LNCAP (cell line): ENCODE measurements around the gene TMEM200A.

Experiments used
- TF ChIP-seq, protein P1 (sequence below): fragments of 450-650 bp; IDR thresholded peaks from 2 replicates; pipeline ENCODE4 v1.5.1; 2017; ENCODE audit warnings: mild to moderate bottlenecking

The TMEM200A gene

DNA sequence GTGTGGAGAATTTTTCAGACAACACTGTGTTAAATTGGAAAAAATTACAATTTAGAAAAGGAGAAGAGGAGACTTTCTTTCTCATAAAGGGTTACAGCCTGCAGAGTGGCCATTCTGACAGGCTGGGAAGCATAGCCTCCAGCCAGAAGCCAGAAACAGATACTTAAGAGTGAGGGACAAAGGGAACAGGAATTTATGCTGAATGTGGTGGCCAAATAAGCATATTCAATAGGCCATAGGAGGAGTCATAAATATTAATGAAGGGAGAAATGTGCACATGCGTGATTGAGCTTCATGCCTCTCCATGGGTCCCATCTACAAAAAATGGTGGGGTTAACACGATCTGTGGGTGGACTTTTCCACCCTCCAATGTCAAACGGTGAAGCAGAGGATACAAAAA lies 13.4 kb downstream of the TMEM200A start:
- TF ChIP-seq, protein P1, sequence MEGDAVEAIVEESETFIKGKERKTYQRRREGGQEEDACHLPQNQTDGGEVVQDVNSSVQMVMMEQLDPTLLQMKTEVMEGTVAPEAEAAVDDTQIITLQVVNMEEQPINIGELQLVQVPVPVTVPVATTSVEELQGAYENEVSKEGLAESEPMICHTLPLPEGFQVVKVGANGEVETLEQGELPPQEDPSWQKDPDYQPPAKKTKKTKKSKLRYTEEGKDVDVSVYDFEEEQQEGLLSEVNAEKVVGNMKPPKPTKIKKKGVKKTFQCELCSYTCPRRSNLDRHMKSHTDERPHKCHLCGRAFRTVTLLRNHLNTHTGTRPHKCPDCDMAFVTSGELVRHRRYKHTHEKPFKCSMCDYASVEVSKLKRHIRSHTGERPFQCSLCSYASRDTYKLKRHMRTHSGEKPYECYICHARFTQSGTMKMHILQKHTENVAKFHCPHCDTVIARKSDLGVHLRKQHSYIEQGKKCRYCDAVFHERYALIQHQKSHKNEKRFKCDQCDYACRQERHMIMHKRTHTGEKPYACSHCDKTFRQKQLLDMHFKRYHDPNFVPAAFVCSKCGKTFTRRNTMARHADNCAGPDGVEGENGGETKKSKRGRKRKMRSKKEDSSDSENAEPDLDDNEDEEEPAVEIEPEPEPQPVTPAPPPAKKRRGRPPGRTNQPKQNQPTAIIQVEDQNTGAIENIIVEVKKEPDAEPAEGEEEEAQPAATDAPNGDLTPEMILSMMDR, result no peak

DNA sequence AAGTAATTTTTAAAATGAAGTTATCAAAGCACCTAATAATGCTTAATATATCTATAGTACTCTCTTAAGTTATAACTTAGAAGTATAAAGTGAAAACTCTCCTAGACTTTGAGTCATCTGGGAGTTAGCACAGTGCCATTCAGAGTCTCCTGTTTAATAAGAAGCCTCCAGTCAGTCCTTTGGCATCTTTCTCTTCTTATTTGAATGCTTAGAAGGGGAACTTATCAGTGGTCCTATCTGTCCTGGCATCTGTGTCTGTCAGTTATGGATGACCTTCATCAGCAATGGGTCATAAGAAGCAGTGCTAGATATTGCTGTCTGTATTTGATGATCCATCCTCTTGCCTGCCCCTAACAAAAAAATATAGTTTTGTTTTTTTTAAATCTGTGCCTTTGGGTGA lies 15.2 kb downstream of the TMEM200A start:
- TF ChIP-seq, protein P1, result no peak

DNA sequence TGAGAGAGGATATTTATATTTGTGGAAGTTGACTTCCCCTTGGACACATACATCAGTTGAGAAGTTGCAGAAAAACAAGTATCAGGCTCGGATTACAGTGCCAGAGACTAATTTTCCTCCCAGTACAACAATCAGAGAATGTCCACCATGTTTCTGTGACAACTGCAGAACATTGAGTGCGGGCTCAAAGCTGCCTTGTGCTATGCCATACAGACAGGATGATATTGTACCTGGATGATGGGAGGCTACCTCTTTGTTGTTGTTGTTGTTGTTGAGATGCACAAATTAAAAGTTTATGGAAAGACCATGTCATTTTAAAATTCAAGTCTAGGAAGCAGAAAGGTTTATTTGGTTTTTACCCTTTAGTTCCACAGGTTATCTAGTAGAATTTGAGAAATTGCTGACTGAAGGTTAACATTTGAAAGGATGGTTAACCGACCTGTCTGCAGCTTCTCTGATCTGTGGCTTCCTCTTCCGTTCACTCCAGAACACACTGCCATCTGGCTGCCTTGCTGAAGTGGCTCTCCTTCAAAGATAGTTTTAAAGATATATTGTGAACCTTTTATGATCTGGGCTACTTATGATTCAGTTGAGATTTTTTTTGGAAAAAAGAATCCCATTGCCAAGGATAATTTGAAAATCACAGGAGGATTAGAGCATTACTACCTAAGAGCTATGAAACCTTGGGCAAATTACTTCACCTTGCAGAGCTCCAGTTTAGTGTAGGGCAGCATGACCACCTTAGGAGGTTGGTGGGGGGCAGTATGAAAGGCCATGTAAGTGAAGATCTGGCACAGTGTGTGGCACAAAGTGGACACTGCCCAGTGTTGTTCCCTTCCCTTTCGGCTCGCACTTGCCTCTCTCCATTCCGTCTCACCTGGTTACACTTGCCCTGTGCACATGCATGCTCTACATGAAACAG lies 15.9 kb downstream of the TMEM200A start:
- TF ChIP-seq, protein P1, result no peak

DNA sequence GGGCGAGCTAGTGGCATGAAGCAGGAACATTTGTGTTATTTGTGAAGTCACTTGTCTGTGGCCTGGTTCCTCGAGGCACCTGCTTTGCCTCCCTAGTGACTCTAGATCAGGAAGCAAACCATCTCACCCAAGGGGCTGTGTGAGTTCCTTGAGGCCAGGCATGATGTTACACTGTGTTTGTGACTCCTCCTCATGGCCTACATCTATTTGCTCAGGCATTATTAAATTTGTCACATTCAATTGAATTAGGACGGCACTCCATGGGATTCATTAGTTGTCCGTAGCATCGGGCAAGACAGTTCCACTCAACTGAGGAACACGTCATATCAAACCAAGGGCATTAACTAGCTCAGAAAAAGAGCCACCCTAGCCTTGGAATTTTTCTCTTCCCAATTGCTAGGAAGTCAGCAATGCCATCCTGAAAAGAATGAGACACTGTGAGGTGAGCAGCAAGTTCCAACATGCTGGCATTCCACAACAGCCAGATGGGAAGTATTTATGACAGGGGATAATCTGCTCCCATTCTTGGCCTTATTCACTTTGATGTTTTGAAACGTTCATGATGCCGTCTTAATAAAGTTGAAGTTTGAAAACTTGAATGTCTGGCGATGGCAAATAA lies 17.2 kb downstream of the TMEM200A start:
- TF ChIP-seq, protein P1, result no peak

DNA sequence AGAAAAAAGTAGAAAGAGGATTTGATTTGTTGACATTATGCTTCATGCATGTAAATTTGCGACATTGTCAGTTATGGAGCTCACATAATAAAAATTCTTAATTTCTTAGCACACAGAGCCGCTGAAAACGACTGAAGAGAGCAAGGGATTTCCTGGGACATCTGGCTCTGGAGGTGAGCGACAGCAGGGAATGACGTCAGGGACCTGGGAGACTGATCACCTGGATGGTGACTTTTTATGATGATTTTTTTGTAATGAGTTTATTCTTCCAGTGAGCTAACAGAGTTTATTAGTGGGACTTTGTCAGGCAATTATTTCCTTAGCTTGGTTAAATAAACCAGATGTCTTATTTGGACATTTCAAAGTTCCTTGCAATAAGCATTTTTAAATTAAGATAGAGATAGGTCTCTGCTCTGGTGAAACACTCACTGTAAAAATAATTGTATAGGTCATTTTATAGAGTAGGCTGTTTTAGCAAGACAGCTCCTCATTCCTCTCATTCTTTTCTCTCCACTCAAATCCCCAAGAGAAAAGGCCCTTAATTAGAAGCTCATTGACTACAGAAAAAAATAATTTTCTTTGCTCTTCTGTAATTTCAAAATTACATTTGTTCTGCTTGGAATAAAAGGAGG lies 19.4 kb downstream of the TMEM200A start:
- TF ChIP-seq, protein P1, result no peak

DNA sequence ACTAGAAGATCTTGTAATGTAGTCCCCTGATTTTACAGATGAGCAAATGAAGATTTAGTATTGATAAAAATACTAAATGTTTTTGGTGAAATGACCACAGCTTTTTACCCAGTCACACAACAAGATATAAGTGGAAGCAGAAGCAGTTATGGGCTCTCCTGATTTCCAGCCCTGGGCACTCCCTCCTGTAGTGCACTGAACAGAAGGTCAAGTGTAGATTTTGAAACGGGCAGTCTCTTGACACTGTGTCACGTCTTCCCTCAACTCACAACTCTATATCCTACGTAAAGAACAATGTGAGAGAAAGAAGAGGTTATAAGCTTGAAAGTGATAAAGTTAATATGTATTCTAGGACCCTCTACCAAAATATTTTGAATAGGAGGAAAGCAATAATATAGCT lies 23.3 kb downstream of the TMEM200A start:
- TF ChIP-seq, protein P1, result no peak

DNA sequence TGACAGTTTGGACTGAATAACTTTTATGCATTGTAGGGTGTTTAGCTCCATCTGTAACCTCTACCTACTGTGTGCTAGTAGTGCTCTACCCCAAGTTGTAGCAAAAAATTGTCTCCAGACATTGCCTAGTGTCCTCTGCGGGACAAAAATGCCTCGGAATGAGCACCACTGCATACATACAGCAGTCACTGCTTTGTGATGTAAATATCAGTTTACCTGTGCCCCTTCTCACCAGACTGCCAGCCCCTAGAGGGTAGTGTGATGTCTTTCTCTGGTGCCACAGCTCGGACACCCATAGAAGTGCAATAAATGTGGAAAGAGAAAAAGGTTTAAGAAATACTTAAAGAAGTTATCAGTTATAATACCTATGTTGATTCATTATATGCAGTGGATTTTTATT lies 25.1 kb downstream of the TMEM200A start:
- TF ChIP-seq, protein P1, result no peak
